GM18502 (cell line): ENCODE measurements around the gene GFM1.
"Not testable (repeated sequence)": the region's sequence is repeated elsewhere in the genome, so short reads cannot be mapped to it uniquely, and the experiment has no call there.

Experiments used
- ATAC-seq: cut with Tn5 transposase; IDR thresholded peaks from one replicate; pipeline ENCODE4 v1.9.1; 2021; ENCODE audit warnings: mild to moderate bottlenecking; ENCODE audit not compliant: unreplicated experiment, poor library complexity

Gene GFM1

GRCh38 chr3:158672215-158673176 is 28.2 kb downstream of the GFM1 start, which contains the start of gene LXN:
LXN (minus strand) TSS chr3:158672648; CDS start chr3:158672478, 170 bp downstream.
- peak; percentile 100 for ATAC-seq

GRCh38 chr3:158678687-158679086 is 34.4 kb downstream of the GFM1 start:
- no peak for ATAC-seq

GRCh38 chr3:158679547-158680000 is 35.2 kb downstream of the GFM1 start:
- ATAC-seq: no peak

- ATAC-seq: no peak
These were observed 36.5 kb downstream of the GFM1 start for GRCh38 chr3:158680861-158681260.

- ATAC-seq: no peak
These were observed 39.1 kb downstream of the GFM1 start for GRCh38 chr3:158683230-158683962.

- ATAC-seq: no peak
These were observed 40.8 kb downstream of the GFM1 start for GRCh38 chr3:158685159-158685558.

GRCh38 chr3:158693866-158694456 is 49.6 kb downstream of the GFM1 start:
- not testable (repeated sequence) for ATAC-seq

- ATAC-seq: no peak
These were observed 52.3 kb downstream of the GFM1 start for GRCh38 chr3:158696618-158697017.

- ATAC-seq: no peak
These were observed 56.2 kb downstream of the GFM1 start for GRCh38 chr3:158700559-158700958.

- no peak for ATAC-seq
These were observed 57.2 kb downstream of the GFM1 start for GRCh38 chr3:158701420-158702065.

GRCh38 chr3:158702815-158703481 is 58.6 kb downstream of the GFM1 start:
- no peak for ATAC-seq

- no peak for ATAC-seq
These were observed 59.2 kb downstream of the GFM1 start for GRCh38 chr3:158703566-158703965.

- no peak for ATAC-seq
These were observed 65.3 kb downstream of the GFM1 start for GRCh38 chr3:158709666-158710083.

GRCh38 chr3:158710601-158711000 is 66.3 kb downstream of the GFM1 start:
- no peak for ATAC-seq

- no peak for ATAC-seq
These were observed 67.6 kb downstream of the GFM1 start for GRCh38 chr3:158711886-158712285.

- ATAC-seq: peak; percentile 55
These were observed 68.1 kb downstream of the GFM1 start for GRCh38 chr3:158712443-158712842.

GRCh38 chr3:158713094-158713499 is 68.8 kb downstream of the GFM1 start:
- ATAC-seq: no peak

- ATAC-seq: no peak
These were observed 73.2 kb downstream of the GFM1 start for GRCh38 chr3:158717576-158717975.

GRCh38 chr3:158718490-158719170 is 74.3 kb downstream of the GFM1 start:
- ATAC-seq: no peak
